Loucy (cell line): ENCODE results near the gene UNC13C.

Source experiments
- H2AFZ ChIP-seq: fragments of 200-600 bp; sonication (generic); 2 replicates; pipeline ENCODE4 v1.6.0; 2016; ENCODE audit warnings: antibody characterized with exemption, mild to moderate bottlenecking, low read length, moderate library complexity
- H3F3A ChIP-seq: fragments of 200-600 bp; 2 replicates; pipeline ENCODE4 v1.6.0; 2016; ENCODE audit warnings: antibody characterized with exemption, low read depth, mild to moderate bottlenecking
- H3K27me3 ChIP-seq: fragments of 200-600 bp; sonication (generic); 2 replicates; pipeline ENCODE4 v1.6.1; 2014; ENCODE audit warnings: low read length, mild to moderate bottlenecking; ENCODE audit not compliant: insufficient read depth, poor library complexity, severe bottlenecking
- H3K36me3 ChIP-seq: fragments of 200-600 bp; sonication (generic); 2 replicates; pipeline ENCODE4 v1.6.1; 2016; ENCODE audit warnings: low read length; ENCODE audit not compliant: insufficient read depth
- H3K4me1 ChIP-seq: fragments of 200-600 bp; sonication (generic); 2 replicates; pipeline ENCODE4 v1.5.1; 2014; ENCODE audit warnings: low read length, mild to moderate bottlenecking; ENCODE audit not compliant: insufficient read depth, poor library complexity, severe bottlenecking
- H3K4me2 ChIP-seq: fragments of 200-600 bp; sonication (generic); 2 replicates; pipeline ENCODE4 v1.6.0; 2014; ENCODE audit warnings: antibody characterized with exemption, low read length, low read depth, mild to moderate bottlenecking; ENCODE audit not compliant: poor library complexity, severe bottlenecking
- H3K4me3 ChIP-seq: fragments of 200-600 bp; sonication (generic); 2 replicates; pipeline ENCODE4 v1.5.1; 2014; ENCODE audit warnings: low read length, mild to moderate bottlenecking, mixed read lengths; ENCODE audit not compliant: poor library complexity, severe bottlenecking
- H3K79me2 ChIP-seq: fragments of 200-600 bp; sonication (generic); 2 replicates; pipeline ENCODE4 v1.6.1; 2014; ENCODE audit warnings: low read length; ENCODE audit not compliant: insufficient read depth
- H3K9ac ChIP-seq: fragments of 200-600 bp; sonication (generic); 2 replicates; pipeline ENCODE4 v1.6.0; 2014; ENCODE audit warnings: mild to moderate bottlenecking, low read depth, low read length, moderate library complexity; ENCODE audit not compliant: poor library complexity, severe bottlenecking
- H3K9me2 ChIP-seq: fragments of 200-600 bp; sonication (generic); replicated peaks from 2 replicates; pipeline ENCODE4 v1.6.1; 2016; ENCODE audit warnings: low read depth, low read length, mixed read lengths
- H3K9me3 ChIP-seq: fragments of 200-600 bp; sonication (generic); 2 replicates; pipeline ENCODE4 v1.6.1; 2014; ENCODE audit warnings: mild to moderate bottlenecking, antibody characterized with exemption, low read length, low read depth; ENCODE audit not compliant: insufficient read depth
- H4K20me1 ChIP-seq: fragments of 200-600 bp; sonication (generic); 2 replicates; pipeline ENCODE4 v1.6.0; 2014; ENCODE audit warnings: antibody characterized with exemption, low read length, mild to moderate bottlenecking; ENCODE audit not compliant: insufficient read depth, poor library complexity, severe bottlenecking
- CTCF ChIP-seq: fragments of 200-600 bp; sonication (generic); conservative IDR thresholded peaks from 2 replicates; pipeline ENCODE4 v1.5.1; 2014; ENCODE audit warnings: mild to moderate bottlenecking, antibody characterized with exemption, low read length
- EZH2phosphoT487 ChIP-seq: fragments of 200-600 bp; IDR thresholded peaks from 2 replicates; pipeline ENCODE4 v1.6.1; 2018; ENCODE audit warnings: antibody characterized with exemption, mild to moderate bottlenecking, moderate library complexity, borderline replicate concordance

UNC13C gene

GRCh38 chr15:54014067-54014655, 35.9 kb downstream of the UNC13C start:
- Histone ChIP-seq H2AFZ (no peak overlapping the region), H3K4me1 (no peaks in the 10 kb centered on the region), H3K27me3 (no peaks in the 10 kb centered on the region), H3K4me3 (no peak overlapping the region), H4K20me1 (no peaks in the 10 kb centered on the region), H3K9me2 (no peaks in the 10 kb centered on the region), H3K9ac (no peak overlapping the region), H3K9me3 (no peaks in the 10 kb centered on the region), H3F3A (no peaks in the 10 kb centered on the region), H3K36me3 (no peaks in the 10 kb centered on the region), H3K4me2 (no peak overlapping the region), H3K79me2 (no peaks in the 10 kb centered on the region)
- TF ChIP-seq EZH2phosphoT487 (no peak), CTCF (no peak)

GRCh38 chr15:54017251-54017650, 39.0 kb downstream of the UNC13C start:
- Histone ChIP-seq H2AFZ (no peak overlapping the region), H3K4me3 (no peak overlapping the region), H3K9me2 (no peaks in the 10 kb centered on the region), H3F3A (no peaks in the 10 kb centered on the region), H3K9me3 (0 out of 2 replicates have a peak, but pooled peaks cover 2% of the 10 kb centered on the region), H3K4me2 (no peak overlapping the region), H3K9ac (no peak overlapping the region), H3K4me1 (no peaks in the 10 kb centered on the region), H3K79me2 (no peaks in the 10 kb centered on the region), H4K20me1 (no peaks in the 10 kb centered on the region), H3K36me3 (no peaks in the 10 kb centered on the region), H3K27me3 (no peaks in the 10 kb centered on the region)
- TF ChIP-seq CTCF (no peak), EZH2phosphoT487 (no peak)

GRCh38 chr15:54017959-54018358, 39.7 kb downstream of the UNC13C start:
- Histone ChIP-seq H3K9me3 (0 out of 2 replicates have a peak, but pooled peaks cover 2% of the 10 kb centered on the region), H3K4me2 (no peak overlapping the region), H3K9ac (no peak overlapping the region), H4K20me1 (no peaks in the 10 kb centered on the region), H3K9me2 (no peaks in the 10 kb centered on the region), H3K36me3 (no peaks in the 10 kb centered on the region), H2AFZ (no peak overlapping the region), H3K79me2 (no peaks in the 10 kb centered on the region), H3K4me1 (no peaks in the 10 kb centered on the region), H3K4me3 (no peak overlapping the region), H3F3A (no peaks in the 10 kb centered on the region), H3K27me3 (no peaks in the 10 kb centered on the region)
- TF ChIP-seq EZH2phosphoT487 (no peak), CTCF (no peak)
